Colonic mucosa (tissue), 4 donors: ENCODE results near the gene RIPK4. TPM values are rescaled to one million over a fixed set of nuclear protein-coding genes. Genes with fewer than 3 reads are reported as not detected.
"Not testable (repeated sequence)": the region's sequence is repeated elsewhere in the genome, so short reads cannot be mapped to it uniquely, and the experiment has no call there.

Experiments used
- DNase-seq: peaks from one replicate; pipeline ENCODE4 v3.0.0-alpha.2; 2020
- H3K27ac ChIP-seq: fragments of 200-600 bp; one replicate; pipeline ENCODE4 v1.8.0; 2021
- H3K27me3 ChIP-seq: fragments of 200-600 bp; one replicate; pipeline ENCODE4 v1.8.0; 2021
- H3K36me3 ChIP-seq: fragments of 200-600 bp; one replicate; pipeline ENCODE4 v1.8.0; 2021
- H3K4me1 ChIP-seq: fragments of 200-600 bp; one replicate; pipeline ENCODE4 v1.8.0; 2021; ENCODE audit warnings: mild to moderate bottlenecking
- H3K4me3 ChIP-seq: fragments of 200-600 bp; one replicate; pipeline ENCODE4 v1.8.0; 2021
- H3K9ac ChIP-seq, 2 donors: one replicate each; pipeline ENCODE4 v1.7.0; 2013; ENCODE audit warnings: control low read depth in 2 of 2, low read depth in 2 of 2, low read length in 2 of 2
- H3K9me3 ChIP-seq: fragments of 200-600 bp; one replicate; pipeline ENCODE4 v1.8.0; 2021
- CTCF ChIP-seq: fragments of 200-600 bp; IDR thresholded peaks from one replicate; pipeline ENCODE4 v1.8.0; 2022; ENCODE audit warnings: antibody characterized with exemption, mild to moderate bottlenecking
- intact Hi-C: fragments of 100-400 bp; cut with DNase I; formaldehyde crosslinking; loops from one replicate; pipeline ENCODE4 v1.14.1; 2022
- total RNA-seq, 2 donors: library from RNA; stranded (reverse); fragmentation: NEBNext Ultra II Directional in 1 of 2; extraction: Animal tissue kit (Norgen Biotek cat#: 25700) in 1 of 2; gene quantifications; one replicate each; pipeline ENCODE4 v1.2.1, GENCODE V29; 2021
- donor health status: healthy.
- donor health status: DM: no; HTN: no; CAD: no.
- donor health status: DM: no; HTN: no; CAD: no.

RIPK4 gene
- total RNA-seq, 2 donors from 2014 or later = 10.1 to 10.5 TPM

DNA sequence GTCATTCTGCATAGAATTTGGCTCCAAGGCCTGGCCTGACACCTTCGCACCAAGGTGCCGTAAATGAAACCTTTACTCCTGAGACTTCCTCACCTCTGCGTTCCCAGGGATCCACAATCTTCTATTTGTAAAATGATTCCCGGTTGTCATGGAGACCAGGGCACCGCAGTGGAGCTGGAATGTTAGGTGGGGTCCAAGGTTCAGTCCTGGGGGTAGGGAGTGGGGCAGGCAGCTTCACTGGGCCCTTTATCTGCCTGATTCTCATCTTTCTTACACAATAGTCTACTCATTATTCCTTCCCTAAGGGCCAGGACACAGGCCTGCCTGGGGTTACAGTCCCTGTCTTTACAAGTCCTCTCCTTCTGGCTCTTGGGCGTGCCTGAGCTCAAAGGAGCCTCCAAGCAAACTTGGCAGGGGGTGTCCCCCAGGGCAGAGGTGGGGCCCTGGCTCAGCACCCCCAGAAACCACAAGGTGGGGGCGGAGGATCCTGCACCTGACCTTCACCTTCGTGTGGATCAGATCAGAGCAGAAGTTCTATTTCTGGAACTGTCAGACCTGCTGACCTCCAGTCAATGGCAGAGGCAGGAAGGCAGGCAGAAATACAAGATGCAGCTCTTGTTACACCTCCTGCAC lies 51.1 kb downstream of the RIPK4 start:
- H3K4me1 ChIP-seq = no peaks in the 10 kb centered on the region
- H3K9ac ChIP-seq = no peak overlapping the region
- no peaks in the 10 kb centered on the region for H3K27me3 ChIP-seq
- TF ChIP-seq CTCF = no peak
- DNase-seq = peak; percentile 65
- no peaks in the 10 kb centered on the region for H3K9me3 ChIP-seq
- no peak overlapping the region for H3K4me3 ChIP-seq
- no peak overlapping the region for H3K27ac ChIP-seq
- intact Hi-C loops = no loop called here
- no peaks in the 10 kb centered on the region for H3K36me3 ChIP-seq

GRCh38 chr21:41714299-41714865 lies 52.5 kb downstream of the RIPK4 start:
- H3K4me1 ChIP-seq, H3K4me3 ChIP-seq, H3K27me3 ChIP-seq, H3K27ac ChIP-seq, DNase-seq, H3K9me3 ChIP-seq, H3K9ac ChIP-seq, intact Hi-C loops, H3K36me3 ChIP-seq: not testable (repeated sequence)

DNA sequence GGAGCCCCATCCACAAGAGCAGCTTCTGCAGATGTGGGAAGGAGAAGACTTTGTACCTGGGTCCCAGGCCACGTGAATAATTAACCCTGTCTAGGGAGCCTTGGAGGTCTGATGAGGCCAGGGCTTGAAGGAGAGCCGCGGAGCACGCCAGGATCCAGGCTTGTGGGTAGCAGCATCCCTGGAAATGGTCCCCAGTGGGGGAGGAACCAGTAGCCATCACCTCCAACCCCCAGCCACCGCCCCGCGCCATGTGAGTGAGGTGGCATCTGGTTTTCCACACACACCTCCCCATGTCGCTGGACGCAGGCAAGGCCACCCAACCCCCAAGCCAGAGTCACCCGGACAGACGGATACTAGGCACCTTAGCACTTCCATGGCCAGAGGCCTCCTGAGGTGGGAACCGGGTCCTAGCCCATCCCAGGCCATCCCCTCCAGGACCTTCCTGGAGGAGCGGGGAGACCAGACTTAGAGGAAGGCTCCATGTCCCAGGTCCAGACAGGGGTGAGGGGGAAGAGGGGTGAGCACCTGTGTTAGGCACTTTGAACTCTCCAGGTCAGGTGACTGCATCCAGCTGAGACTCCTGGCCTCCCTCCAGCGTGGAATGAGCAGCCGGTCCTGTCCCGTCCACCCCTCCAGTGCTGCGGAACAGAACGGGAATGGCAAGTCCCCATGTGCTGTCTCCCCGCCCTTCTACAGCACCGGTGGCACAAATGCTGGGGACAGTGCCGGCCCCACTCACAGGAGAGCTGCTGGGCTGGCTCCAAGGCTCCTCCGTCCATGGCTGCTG lies 53.2 kb downstream of the RIPK4 start:
- no peak for TF ChIP-seq CTCF
- Histone ChIP-seq H3K27ac (no peak overlapping the region), H3K27me3 (no peaks in the 10 kb centered on the region), H3K4me3 (no peak overlapping the region), H3K4me1 (no peaks in the 10 kb centered on the region), H3K9me3 (no peaks in the 10 kb centered on the region), H3K9ac (no peak overlapping the region), H3K36me3 (no peaks in the 10 kb centered on the region)
- peak; percentile 63 for DNase-seq
- intact Hi-C loops = no loop called here

GRCh38 chr21:41712730-41713129 lies 54.1 kb downstream of the RIPK4 start:
- H3K4me1 ChIP-seq = no peaks in the 10 kb centered on the region
- no peaks in the 10 kb centered on the region for H3K27me3 ChIP-seq
- H3K9me3 ChIP-seq = no peaks in the 10 kb centered on the region
- H3K27ac ChIP-seq = no peak overlapping the region
- no peak for DNase-seq
- H3K4me3 ChIP-seq = no peak overlapping the region
- intact Hi-C loops = no loop called here
- H3K9ac ChIP-seq = no peak overlapping the region
- no peaks in the 10 kb centered on the region for H3K36me3 ChIP-seq
- no peak for TF ChIP-seq CTCF

DNA sequence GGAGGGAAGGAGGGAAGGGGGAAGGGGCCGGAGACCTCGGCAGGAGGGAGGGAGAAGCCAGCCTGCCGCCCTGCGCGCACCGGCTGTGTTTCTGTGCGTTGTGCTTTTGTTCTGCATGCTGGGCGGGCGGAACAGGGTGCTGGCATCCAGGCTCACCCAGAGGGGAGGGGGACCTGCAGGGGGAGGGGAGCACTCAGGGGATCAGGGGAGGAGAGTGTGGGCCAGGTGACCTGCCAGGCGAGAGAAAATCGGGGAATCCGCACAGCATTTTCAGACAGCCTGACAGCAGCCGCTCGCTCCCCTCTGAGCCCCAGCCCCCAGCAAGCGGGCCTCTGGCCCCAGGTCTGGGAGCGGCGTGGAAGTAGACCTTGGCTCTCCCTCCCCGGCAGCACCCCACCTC lies 54.7 kb downstream of the RIPK4 start:
- peak overlapping the region in 1 of 2 donors; percentile 55 for H3K9ac ChIP-seq
- H3K27ac ChIP-seq = no peak overlapping the region
- DNase-seq = no peak

More for the DNA sequence above, 54.7 kb downstream of the RIPK4 start:
- Histone ChIP-seq H3K27me3 (no peaks in the 10 kb centered on the region), H3K4me3 (no peak overlapping the region), H3K36me3 (no peaks in the 10 kb centered on the region), H3K4me1 (no peaks in the 10 kb centered on the region), H3K9me3 (no peaks in the 10 kb centered on the region)
- intact Hi-C loops = no loop called here
- TF ChIP-seq CTCF = no peak
